Measurements from ENCODE around the gene PROCR.

DNA sequence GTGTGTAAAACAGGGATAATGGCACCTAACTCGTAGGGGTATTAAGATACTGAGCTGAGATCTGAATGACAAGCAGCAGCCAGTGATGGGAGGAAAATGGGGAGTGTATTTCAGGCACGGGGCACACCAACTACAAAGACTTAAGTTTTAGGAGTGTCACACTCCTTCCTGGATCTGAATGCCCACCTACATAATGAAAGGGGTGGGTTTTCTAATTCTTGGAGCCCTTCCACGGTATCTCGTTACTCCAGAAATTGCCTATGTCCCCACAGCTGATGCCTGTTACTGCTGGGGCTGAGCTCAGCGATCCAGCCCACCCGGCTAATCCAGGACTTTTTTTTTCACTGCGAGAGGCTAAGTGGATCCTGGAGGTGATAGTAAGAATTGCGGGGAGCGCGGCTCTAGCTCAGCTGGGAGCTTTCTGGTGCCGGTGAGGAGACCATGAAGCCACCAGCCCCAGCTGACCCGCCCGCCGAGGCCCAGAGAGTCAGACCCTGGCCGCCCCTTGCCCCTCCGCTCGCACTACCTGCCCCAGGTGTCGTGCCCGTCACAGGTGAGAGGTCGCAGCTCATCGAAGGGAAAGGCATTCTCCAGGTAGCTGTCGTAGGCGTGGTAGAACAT is 25.5 kb upstream of the PROCR start:
- TF ChIP-seq, protein P1, sequence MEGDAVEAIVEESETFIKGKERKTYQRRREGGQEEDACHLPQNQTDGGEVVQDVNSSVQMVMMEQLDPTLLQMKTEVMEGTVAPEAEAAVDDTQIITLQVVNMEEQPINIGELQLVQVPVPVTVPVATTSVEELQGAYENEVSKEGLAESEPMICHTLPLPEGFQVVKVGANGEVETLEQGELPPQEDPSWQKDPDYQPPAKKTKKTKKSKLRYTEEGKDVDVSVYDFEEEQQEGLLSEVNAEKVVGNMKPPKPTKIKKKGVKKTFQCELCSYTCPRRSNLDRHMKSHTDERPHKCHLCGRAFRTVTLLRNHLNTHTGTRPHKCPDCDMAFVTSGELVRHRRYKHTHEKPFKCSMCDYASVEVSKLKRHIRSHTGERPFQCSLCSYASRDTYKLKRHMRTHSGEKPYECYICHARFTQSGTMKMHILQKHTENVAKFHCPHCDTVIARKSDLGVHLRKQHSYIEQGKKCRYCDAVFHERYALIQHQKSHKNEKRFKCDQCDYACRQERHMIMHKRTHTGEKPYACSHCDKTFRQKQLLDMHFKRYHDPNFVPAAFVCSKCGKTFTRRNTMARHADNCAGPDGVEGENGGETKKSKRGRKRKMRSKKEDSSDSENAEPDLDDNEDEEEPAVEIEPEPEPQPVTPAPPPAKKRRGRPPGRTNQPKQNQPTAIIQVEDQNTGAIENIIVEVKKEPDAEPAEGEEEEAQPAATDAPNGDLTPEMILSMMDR (IDR thresholded peaks at IDR 0.05; ENCODE audit: insufficient read depth, low read depth, low read length): no peak
- TF ChIP-seq EZH2 (IDR thresholded peaks at IDR 0.05; ENCODE audit: insufficient read depth, low read length): no peak
